ENCODE results near the gene ATP5MG.
"Not testable (repeated sequence)": the region's sequence is repeated elsewhere in the genome, so short reads cannot be mapped to it uniquely, and the experiment has no call there.

Gene ATP5MG

GRCh38 chr11:118382954-118383353 lies 18.5 kb upstream of the ATP5MG start:
- TF ChIP-seq CTCF (IDR thresholded peaks at IDR 0.05; ENCODE audit: control insufficient read depth, extremely low read depth, insufficient read depth): no peak
- no peak for DNase-seq (ENCODE audit: low read depth)
- H3K4me3 ChIP-seq (ENCODE audit: low read depth, low read length): no peak overlapping the region

GRCh38 chr11:118383657-118384056 lies 17.7 kb upstream of the ATP5MG start:
- DNase-seq (ENCODE audit: low read depth): no peak
- no peak overlapping the region for H3K4me3 ChIP-seq (ENCODE audit: low read depth, low read length)
- TF ChIP-seq CTCF (IDR thresholded peaks at IDR 0.05; ENCODE audit: control insufficient read depth, extremely low read depth, insufficient read depth): no peak

DNA sequence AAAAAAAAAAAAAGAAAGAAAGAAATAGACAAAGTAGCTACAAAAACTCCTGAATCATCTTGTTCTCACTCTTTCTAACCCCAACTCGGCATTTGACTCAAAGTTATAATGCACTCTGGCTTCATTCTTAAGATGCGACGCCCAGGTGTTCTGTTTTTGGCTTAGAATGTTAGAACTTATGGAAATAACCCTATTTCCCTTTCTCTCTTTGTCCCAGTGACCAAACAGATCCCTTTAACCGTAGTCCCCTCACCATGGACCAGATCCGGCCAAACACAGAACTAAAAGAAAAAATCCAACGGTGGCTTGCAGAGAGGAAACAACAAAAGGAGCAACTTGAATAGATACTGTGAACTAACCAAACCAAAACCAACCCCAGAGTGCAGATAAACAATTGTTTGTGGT lies 5.3 kb upstream of the ATP5MG start:
- no peak for DNase-seq (ENCODE audit: low read depth)
- no peak for TF ChIP-seq CTCF (IDR thresholded peaks at IDR 0.05; ENCODE audit: control insufficient read depth, extremely low read depth, insufficient read depth)
- H3K4me3 ChIP-seq (ENCODE audit: low read depth, low read length): no peak overlapping the region

- H3K4me3 ChIP-seq (ENCODE audit: low read depth, low read length): 0 out of 2 replicates have a peak overlapping the region, but pooled peaks have one; percentile 5
- no peak for TF ChIP-seq CTCF (IDR thresholded peaks at IDR 0.05; ENCODE audit: control insufficient read depth, extremely low read depth, insufficient read depth)
- DNase-seq (ENCODE audit: low read depth): no peak
Measured at GRCh38 chr11:118397448-118397847, 4.0 kb upstream of the ATP5MG start.

DNA sequence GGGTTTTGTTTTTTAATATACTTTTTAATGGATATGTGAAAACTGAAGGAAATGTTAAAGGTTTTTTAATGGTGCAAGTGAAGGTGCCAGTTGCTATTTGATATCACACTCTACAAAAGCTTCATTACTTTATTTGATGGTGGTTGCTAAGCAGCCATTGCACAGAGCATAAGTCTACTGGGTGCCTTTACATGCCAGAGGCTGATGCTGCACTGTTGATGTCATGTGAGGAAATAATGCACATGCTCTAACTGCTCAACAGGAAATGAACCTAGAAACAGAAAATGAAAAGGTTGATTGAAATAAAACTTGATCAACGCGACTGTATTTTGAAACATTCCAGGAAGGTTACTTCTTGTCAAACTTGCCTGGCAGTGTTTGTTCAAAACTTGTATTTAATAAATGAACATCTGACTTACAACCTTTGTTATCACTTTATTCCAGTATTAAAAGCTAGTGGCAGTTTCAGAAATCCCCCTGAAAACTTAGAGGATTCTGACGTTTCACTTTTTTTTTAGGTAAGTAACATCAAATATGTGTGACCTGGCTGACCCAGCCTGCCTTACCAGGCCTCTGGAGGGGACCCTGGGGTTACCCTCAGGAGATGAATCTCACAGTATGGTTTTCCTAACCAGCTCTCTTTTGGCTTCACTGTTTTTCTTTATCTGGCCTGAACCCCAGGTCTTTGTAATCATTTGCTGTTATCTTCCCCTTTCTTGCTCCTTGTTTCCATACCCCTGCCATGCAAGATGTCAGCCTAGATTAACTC lies 2.4 kb upstream of the ATP5MG start:
- H3K4me3 ChIP-seq (ENCODE audit: low read depth, low read length): no peak overlapping the region
- no peak for DNase-seq (ENCODE audit: low read depth)
- TF ChIP-seq CTCF (IDR thresholded peaks at IDR 0.05; ENCODE audit: control insufficient read depth, extremely low read depth, insufficient read depth): no peak

- peak overlapping the region; percentile 93 for H3K4me3 ChIP-seq (ENCODE audit: low read depth, low read length)
- DNase-seq (ENCODE audit: low read depth): no peak
- no peak for TF ChIP-seq CTCF (IDR thresholded peaks at IDR 0.05; ENCODE audit: control insufficient read depth, extremely low read depth, insufficient read depth)
Measured at GRCh38 chr11:118401880-118402590, 629 bp downstream of the ATP5MG start.

- peak overlapping the region; percentile 93 for H3K4me3 ChIP-seq (ENCODE audit: low read depth, low read length)
Measured at GRCh38 chr11:118402594-118402993, 1.2 kb downstream of the ATP5MG start.

More at GRCh38 chr11:118402594-118402993, 1.2 kb downstream of the ATP5MG start:
- DNase-seq (ENCODE audit: low read depth): not testable (repeated sequence)

Data from LNCaP clone FGC (cell line).